Loucy (cell line): Measurements from ENCODE around the gene NPRL2.

ENCODE experiments used
- CTCF ChIP-seq: fragments of 200-600 bp; sonication (generic); conservative IDR thresholded peaks from 2 replicates; pipeline ENCODE4 v1.5.1; 2014; ENCODE audit warnings: mild to moderate bottlenecking, antibody characterized with exemption, low read length
- EZH2phosphoT487 ChIP-seq: fragments of 200-600 bp; IDR thresholded peaks from 2 replicates; pipeline ENCODE4 v1.6.1; 2018; ENCODE audit warnings: antibody characterized with exemption, mild to moderate bottlenecking, moderate library complexity, borderline replicate concordance

- TF ChIP-seq CTCF: no peak
- TF ChIP-seq EZH2phosphoT487: no peak
Measured at GRCh38 chr3:50373146-50374051, 22.8 kb upstream of the NPRL2 start.
